Hippocampal formation (tissue), 2 donors: Measurements from ENCODE around the gene ATAD1.
"Not testable (repeated sequence)": the region's sequence is repeated elsewhere in the genome, so short reads cannot be mapped to it uniquely, and the experiment has no call there.

ENCODE experiments used
- DNase-seq, 2 donors: peaks; one replicate each; lab custom pipeline; 2025; lab: John Stamatoyannopoulos, UW

Gene ATAD1

GRCh38 chr10:87846711-87847110, 28.7 kb upstream of the ATAD1 start:
- DNase-seq = not testable (repeated sequence)

DNA sequence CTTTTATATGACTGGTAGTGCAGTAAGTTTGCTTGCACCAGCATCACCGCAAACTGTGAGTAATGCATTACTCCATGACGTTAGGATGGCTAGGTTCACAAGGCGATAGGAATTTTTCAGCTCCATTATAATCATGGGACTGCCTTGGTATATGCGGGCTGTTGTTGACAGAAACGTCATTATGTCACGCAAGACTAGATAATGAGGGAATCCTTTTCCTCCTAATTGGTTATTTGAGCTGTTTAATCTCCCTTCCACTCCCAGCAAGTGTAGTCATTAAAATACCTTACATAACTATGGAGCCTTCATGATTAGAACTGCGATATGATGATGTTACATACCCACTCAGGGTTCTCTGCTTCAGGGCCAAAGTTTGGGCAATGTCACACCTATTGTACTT, 28.0 kb upstream of the ATAD1 start:
- no peak for DNase-seq

- DNase-seq = no peak
These were observed 27.6 kb upstream of the ATAD1 start for GRCh38 chr10:87845624-87845998.

GRCh38 chr10:87844837-87845623, 27.0 kb upstream of the ATAD1 start:
- no peak for DNase-seq

GRCh38 chr10:87843714-87844113, 25.7 kb upstream of the ATAD1 start:
- no peak for DNase-seq

DNA sequence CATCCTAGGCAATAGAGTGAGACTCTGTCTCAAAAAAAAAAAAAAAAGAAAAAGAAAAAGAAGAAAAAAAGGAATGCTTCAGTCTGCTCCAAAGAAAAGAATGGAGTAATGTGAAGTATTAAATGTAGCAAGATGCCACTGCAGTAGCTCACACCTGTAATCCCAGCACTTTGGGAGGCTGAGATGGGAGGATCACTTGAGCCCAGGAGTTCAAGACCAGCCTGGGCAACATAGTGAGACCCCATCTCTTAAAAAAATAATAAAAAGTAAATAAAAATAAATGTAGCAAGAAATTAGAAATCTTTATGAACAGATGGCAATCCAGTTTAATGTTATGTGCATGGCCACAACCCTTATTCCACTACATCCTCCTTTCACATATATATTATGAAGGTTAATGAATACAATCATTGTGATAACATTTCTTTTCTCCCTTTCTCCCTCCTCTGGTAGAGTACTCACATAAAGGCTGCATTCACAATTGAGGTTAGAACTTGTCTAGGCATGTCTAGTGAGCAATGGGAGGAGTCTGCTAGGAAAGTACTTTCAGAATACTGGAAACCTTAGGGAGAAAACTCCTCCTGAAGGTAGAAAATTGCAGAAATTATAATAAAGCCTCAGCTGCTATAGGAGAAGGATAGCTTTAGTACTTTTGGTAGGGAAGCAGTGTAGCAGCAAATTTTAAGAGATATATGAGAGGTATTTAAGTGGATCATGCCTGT, 24.9 kb upstream of the ATAD1 start:
- no peak for DNase-seq

- no peak for DNase-seq
These were observed 24.2 kb upstream of the ATAD1 start for GRCh38 chr10:87842220-87842641.

DNA sequence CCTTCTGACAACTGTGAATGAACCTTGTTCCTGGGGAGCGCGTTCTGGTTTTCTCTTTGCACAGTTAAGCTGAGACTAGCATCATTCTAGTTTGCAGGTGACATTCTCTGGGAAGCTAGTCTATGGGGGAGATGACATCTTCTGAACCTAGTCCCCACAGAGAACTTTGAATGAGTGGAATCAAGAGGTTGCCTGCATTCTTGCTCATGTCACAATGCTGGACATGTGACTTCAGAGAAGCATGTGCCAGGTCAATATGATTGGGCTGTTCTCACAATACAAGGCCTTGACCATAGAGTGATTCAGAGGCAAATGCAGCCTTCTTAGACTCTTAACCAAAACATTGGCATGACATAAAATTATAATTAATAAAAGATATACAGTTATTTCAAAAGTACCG, 23.2 kb upstream of the ATAD1 start:
- no peak for DNase-seq

DNA sequence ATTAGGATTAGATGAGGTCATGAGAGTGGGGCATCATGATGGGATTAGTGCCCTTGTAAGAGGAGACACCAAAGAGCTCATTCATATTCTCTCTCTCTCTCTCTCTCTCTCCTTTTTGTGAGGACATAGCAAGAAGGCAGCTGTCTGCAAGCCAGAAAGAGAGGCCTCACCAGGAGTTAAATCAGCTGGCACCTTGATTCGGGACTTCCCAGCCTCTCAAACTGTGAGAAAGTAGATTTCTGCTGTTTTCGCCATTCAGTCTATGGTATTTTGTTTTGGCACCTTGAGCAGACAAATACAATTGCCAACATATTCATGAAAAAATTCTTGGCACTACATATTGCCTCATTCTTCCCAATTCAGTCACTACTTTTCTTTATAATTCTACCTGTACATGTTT, 20.6 kb upstream of the ATAD1 start:
- no peak for DNase-seq

DNA sequence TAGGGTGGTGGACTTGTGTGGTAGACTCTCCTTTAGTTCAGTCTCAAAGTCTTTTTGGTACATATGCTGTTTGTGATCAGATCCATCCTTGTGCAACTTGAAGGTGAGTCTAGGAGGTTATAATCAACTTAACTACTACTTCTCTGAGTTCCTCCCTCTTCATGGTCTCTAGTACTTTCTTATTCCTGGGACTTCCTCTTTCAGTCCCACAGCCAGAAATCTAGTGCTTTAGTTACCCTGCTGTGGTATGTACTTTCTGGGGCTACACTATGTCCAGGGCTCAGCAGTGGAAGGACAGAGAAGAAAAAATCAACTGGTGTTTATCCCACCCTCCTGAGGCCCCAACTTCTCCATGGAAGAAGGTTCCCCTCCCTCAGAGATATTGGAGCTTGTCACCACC, 19.4 kb upstream of the ATAD1 start:
- DNase-seq = no peak

GRCh38 chr10:87836098-87836497, 18.1 kb upstream of the ATAD1 start:
- no peak for DNase-seq

DNA sequence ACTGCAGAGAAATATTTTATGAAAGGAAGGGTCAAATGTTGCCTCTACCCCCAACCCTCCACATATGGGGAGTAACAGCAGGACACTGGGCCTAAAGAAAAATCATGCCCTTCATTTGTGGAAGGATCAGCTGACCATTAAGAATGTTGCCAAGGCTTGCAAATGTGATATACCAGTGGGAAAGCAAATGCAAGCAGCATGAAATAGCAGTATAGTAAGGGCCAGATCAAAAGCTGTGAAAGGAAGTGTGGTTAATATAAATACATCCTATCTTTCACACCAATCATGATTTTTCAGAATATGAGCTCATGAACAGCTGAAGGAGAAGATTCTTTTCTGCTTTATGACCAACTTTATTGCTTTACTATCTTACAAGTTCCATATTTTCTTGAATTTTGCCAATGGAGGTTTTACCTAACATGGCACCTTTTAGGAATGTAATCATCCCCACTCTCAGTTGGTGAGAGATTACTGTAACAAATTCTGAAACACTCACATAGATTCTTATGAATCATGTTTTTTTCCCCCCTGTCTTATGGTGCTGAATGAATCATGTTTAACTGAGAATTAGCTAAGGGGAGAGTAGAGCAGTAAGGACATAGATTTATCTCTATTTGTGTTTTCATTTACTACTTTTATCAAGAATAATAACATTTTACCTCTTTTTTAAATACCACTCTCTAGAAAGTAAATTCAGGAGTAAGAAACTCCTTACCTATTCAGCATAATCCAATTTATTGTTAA, 12.1 kb upstream of the ATAD1 start:
- no peak for DNase-seq

- DNase-seq = not testable (repeated sequence)
These were observed 11.0 kb upstream of the ATAD1 start for GRCh38 chr10:87829051-87829450.

DNA sequence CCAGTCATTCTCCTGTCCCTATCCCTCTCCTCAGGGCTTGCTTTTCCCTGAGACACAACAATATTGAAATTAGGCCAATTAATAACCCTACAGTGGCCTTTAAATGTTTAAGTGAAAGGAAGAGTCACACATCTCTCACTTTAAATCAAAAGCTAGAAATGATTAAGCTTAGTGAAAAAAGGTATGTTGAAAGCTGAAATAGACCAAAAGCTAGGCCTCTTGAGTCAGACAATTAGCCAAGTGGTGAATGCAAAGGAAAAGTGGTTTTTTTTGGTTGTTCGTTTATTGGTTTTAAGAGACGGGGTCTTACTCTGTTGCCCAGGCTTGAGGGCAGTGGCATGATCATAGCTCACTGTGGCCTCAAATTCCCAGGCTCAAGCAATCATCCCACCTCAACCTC, 9.7 kb upstream of the ATAD1 start:
- DNase-seq = no peak

- no peak for DNase-seq
These were observed 8.6 kb upstream of the ATAD1 start for GRCh38 chr10:87826653-87827052.

DNA sequence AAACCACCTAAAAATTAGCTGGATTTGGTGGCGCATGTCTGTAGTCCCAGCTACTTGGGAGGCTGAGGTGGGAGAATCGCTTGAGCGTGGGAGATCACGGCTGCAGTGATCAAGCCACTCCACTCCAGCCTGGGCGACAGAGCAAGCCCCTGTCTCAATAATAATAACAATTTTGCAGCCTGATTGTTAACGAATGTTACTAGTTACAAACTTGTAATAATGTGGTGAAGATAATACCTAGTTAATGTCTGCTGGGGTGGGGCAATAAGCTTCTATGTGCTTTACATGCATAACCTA, 1.2 kb upstream of the ATAD1 start:
- no peak for DNase-seq

DNA sequence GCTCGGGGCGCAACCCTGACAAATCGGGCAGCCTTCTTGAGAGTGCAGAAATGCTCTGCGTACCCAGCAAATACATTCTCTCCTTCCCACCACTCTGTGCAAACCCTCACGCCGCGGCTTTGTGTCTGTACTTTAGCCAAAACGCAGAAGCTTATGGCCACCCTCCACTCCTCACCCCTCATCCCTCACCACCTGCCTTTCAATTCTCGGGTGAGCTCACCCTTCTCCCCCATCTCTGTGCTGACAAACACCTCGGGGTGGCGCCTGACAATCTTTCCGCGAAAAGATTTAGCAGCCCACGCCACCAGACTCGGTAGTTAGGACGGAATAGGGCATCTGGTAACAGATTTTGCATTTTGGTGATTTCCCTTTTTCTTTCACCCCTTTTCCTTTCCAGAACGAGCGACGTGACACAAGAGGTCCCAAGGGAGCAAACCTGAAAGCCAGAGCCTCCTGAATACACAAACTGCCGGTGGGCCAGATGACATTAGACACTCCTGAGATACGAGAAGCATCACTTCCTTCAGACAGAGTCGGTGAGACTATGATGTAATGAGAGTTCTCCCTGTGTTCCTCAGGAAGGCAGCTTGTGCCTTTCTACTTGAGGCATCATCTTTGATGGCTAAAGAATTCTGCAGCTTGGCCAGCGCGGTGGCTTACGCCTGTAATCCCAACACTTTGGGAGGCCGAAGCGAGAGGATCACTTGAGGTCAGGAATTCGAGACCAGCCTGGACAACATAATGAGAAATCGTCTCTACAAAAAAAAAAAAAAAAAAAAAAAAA, 671 bp upstream of the ATAD1 start:
- no peak for DNase-seq

- no peak for DNase-seq
These were observed 973 bp downstream of the ATAD1 start for GRCh38 chr10:87816898-87817608.

DNA sequence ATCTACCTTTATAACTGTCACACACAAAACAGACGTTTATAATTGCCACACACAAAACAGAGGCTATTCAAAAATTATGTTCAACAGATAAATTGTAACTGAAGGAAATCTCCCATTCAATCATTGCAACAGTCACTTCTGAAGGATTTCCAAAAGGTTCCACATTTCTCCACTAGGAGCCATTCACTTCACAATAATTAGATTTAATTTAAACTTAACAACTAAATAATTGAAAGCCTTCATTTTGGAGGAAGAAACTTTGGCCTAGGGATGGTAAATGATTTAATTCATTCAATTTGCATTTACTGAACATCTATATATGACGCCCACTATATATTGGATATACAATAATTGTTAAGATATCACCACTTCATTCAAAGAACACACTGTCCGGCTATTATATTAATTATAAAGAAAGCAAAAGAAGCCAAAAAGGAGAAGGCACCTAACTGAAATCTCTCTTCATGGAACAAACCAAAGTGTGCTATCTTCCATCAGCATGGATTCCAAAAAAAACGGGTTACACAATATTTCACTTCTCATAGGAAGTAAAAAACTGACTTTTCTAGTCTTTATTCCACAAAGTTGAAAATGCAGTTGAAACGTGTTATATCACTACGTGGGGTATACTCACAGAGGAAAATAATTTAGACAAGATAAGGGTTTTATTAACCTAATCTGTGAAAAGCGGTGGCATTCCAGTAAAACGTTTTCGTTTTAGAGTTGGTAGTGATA, 1.7 kb downstream of the ATAD1 start:
- no peak for DNase-seq

DNA sequence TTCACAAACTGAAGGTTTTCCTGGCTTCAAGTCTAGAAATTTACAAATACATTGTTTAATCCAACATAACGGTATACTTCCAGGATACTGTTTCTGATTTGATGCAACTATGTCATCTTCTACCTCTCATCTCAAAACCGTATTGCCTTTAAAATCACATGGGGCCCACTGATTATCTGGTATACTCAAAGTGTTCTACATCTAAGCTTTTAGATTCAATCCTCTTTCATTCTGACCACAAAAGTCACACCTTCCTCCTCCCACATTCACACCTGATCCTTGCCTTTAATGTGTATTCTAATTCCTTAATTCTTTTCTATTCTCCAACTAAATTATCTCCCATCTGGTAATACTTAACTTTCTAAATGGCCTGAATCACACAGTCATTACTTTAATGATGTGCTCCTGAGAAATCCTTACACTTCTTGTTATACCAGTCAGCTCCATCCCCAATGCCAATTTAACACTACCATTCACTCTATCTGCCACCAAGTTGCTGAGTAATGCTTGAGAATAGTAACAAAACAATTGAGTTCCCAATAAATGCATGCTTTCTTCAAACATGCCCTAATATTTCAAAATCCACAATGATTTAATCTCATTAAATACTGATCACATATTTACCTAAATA, 13.0 kb downstream of the ATAD1 start:
- no peak for DNase-seq
